SW 1271 (cell line): ENCODE measurements around the gene ZNF462.

Experiments used
- DNase-seq, 2 experiments: peaks; one replicate each; lab custom pipeline; 2025; lab: John Stamatoyannopoulos, UW

ZNF462 gene

DNA sequence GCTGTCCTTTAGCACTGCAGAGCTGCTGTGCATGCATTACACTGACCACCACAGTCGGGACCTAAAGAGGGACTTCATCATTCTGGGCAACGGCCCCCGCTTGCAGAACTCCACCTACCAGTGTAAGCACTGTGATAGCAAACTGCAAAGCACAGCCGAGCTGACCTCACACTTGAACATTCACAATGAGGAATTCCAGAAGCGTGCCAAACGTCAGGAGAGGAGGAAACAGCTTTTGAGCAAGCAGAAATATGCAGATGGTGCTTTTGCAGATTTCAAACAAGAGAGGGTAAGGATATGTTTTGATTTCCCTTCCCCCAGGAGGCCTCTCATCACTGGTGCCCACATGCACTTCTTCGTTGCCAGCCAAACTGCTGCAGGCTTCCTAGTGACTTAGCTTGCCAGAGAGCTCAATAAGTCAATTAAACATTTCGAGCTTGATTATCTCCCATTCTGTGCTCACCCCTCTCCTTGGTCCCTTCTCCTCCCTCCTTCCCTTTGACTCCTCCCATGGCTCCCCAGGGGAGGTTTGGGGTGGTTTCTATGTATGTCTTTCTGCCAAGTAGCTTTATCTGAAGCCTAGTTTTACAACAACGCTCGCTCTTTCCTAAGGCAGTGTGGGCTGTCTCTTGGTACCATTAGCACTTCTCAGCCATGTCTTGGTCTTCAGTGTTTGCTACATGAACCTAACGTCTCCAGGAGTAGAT, 66.7 kb downstream of the ZNF462 start:
- DNase-seq: no peak

DNA sequence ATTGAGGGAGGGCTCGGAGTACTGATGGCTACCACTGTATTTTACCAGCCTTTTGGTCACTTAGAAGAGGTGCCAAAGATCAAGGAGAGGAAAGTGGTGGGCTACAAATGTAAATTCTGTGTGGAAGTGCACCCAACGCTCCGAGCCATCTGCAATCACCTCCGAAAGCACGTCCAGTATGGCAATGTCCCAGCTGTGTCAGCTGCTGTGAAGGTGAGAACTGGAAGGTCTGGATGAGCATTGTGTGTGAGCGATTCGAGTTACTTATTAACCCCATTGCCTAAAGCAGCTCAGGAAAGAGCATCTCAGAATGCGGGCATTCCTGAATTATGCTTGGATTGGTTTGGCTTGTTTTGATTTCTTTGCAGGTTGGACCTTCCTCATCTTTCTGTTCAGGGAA, 67.5 kb downstream of the ZNF462 start:
- DNase-seq: no peak

DNA sequence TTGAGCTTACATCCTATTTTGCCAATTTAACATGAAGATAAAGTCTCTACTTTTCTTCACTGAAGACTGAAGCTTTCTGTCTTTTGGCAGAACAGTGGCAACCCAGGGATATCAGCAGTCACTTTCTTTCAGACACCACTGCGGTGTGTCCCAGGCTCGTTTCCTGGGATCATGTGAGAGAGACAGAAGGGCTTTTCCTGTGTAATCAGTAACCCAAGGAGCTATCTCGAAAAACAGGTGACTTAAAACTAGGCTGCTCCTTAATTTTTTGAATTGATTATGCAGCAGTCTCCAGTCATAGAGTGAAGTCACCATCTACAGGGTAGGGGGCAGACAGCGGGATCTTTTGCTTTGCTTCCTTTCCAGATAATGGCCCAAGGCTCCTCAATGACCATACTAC, 68.5 kb downstream of the ZNF462 start:
- no peak for DNase-seq

DNA sequence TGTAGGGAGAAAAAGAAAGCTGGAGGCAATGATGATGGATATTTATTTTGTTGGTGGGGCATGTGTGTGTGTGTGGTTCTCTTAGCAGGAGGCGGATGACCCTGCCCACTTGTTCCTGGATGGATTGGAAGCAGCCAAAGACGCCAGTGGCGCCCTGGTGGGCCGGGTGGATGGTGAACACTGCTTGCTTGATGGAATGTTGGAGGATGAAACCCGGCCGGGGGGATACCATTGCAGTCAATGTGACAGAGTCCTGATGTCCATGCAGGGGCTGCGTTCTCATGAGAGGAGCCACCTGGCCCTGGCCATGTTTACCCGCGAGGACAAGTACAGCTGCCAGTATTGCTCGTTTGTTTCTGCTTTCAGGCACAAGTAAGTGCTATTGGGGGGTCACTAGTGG, 69.2 kb downstream of the ZNF462 start:
- no peak for DNase-seq

DNA sequence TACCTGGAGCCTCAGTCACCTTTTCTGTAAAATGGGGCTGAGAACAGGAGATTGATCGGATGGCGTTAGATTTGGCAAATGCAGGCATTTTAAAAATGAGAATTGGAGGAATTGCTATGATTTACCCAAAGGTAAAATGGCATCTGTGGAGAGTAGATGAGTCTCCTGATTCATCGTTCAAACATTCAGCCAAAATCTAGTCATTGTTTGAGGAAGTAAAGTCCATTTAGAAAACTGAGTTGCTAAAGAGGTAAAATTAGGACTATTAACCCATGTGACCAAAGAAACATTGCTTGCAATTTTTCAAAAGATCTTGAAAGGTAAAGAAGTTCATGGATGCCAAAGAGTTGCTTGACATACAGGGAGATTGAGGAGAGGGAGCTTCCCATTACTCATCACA, 69.7 kb downstream of the ZNF462 start:
- DNase-seq: no peak

DNA sequence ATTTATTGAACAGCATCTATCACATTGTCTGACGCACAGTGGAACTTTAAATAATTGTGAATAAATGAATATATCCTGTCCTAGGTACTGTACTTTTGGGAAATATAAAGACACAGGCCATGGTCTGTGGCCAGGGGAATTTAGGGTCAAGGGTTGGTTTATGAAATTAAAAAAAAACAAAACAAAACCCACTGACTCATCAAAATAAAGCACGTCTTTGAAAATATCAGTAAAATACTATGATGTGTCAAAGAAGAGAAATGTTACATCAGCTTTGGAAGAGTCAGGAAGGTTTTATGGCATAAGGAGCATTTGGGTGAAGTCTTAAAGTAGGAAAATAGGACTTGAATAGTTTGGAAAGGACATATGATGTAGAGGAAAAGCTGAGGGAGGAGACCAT, 70.5 kb downstream of the ZNF462 start:
- no peak for DNase-seq

DNA sequence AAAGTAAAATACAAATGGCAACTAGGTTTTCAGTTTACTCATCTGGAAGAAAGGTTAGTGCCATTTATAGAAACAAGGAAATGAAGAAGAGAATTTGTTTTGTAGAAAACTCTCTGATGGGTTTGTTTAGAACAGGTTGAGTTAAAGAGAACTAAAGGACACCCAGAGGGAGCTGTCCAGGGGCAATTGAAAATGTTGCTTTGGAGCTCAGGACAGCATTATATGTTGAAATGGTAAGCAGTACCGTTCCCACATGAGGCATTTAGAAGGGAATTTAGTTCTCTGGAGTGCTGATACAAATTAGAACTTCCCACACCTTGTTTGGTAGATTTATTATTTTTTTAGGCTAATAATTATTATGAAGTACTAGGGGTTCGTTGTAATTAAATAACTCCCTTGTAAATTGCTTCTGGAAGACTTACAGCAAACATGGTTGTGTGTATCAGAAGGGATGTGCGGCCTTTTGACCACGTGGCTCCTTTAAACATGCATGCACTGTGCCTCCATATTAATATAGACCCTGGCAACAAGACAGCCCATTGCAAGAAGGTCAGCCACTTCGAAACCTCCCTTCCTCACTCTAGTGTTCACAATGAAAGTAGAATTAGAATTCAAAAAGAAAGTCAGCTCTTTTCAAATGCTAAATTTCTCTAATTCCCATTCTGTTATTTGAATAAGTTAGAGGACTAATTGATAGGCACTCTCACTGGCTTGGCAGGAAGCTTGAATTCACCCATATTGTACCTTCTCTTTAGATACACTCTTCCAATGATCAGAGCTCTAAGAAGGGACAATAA, 71.7 kb downstream of the ZNF462 start:
- no peak for DNase-seq

DNA sequence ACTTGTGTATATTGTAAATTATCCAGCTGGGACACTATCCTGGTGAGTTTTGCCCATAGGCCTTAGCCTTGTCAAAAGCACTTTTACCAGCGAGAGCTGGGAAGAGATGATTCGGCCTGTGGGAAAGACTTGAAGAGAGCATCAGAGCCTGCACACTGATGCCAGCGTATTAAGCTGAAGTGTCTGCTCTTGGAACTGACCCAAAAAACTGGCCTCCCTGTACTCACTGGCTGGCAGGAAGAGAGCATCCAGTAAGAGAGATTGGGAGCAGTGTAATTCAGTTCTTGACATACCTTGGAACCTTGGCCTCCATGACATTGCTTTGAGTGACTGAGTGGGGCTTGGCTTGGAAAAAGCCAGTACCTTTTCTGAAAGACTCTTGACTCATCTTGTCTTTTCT, 73.7 kb downstream of the ZNF462 start:
- DNase-seq: no peak

DNA sequence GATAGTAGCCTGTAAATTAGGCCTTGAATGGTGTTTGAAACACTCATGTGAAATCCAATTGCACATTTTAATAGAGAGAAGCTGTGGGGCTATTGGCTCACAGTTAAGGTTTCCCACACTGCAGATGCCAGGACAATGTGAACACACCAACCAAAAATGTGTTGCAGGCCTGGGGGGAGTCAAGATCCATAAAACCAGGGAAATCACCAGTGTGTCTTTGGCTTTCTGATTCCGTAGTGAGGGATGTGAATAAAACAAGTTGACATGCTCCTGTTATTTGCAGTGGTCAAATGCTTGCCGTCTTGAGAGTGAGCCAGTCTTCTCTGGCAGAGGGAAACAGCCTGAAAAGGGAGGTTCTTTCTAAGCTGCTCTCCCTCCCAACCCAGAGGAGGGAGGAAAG, 79.0 kb downstream of the ZNF462 start:
- no peak for DNase-seq

DNA sequence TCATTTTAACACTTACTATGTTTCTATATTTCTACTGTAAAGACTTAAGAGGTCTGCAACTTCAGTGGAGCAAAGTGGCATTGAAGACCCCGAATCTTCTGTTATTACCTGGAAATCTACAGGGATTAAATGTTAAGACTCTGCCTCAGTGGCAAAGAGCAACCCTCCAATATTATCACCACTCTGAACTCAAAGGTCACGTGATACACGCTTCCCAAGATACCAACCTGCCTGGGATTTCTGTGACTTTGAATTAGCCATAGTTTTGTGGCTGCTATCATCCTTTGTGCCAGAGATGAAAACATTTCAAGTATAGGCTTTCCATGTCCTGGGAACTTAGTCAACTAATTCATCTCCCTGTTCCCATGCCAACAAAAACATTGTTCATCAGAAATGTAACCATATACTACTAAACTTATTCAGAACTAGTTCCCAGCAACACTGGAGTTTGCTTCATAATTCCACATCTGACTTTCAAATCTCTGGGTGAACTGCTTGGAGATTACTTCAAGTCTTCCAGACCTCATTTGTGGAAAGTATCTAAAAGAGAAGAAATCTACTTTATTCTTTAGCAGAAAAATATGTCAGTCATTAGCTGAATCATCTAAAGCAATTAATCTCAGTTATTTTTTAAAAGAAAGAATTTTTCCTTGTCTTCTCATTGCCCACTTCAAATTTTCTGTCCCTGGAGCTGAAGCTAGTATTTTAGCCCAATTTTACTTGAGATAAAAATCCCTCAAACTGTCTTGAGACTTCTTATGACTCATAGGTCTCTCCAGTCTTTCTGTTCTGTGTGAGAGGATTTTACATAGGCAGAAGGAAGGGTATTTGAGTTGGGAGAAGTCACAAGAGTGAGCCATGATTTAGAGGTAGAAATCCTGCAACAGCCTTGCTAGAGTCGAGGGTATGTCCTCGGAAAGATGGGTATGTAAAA, 83.0 kb downstream of the ZNF462 start:
- DNase-seq: no peak

DNA sequence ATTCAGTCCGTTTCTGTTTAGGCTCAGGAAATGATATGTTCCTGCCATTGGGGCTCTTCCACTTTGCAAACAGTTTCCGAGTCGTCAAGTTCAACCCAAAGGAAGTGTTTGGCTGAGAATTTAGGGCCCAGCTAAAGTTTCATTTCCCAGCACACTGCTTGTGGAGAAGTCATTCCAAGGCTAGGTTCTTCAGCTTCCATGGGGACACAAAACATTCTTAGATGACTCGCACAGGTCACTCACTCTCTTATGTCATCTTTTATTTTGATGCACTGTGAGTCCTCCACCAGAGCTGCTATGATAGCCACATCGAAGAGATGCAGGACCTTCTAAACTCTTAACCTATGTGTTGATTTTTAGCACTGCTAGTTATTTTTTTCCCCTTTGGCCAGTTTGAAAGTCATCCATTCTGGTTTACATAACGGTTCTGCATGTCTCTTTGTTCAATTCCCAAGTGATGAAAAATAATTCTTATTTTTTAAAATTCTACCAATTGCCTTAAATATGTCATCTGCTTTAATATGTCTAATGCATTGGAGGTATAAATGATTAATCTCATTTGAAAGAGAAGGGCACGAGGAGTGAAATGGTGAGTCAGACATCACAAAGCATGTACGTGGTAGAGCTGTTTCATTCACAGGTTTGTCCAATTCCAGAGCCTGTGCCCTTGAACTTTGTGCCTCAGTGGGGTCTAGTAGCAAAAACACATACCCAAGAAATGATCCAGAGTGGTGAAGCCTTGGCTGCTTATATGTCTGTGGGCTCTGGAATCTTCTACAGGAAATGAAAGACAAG, 84.3 kb downstream of the ZNF462 start:
- no peak for DNase-seq

DNA sequence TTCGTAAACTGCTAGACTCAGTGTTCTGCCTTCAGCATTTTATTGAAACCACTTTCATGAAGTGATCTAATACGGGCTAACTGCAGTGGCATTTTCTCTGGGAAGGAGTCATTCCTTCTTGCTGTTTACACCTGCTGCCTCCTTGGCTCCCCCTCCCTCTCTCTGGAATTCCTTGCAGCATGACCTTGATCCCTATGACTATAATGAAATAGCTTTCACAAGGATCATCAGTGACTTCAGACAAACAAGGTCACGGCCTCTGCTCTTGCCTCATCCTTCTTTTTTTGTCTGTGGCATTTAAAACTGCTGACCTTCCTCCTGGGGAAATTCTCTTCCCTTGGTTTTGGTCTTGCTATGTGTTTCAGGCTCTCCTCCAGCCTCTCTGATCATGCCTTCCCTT, 90.2 kb downstream of the ZNF462 start:
- DNase-seq: peak; percentile 64 to 72

DNA sequence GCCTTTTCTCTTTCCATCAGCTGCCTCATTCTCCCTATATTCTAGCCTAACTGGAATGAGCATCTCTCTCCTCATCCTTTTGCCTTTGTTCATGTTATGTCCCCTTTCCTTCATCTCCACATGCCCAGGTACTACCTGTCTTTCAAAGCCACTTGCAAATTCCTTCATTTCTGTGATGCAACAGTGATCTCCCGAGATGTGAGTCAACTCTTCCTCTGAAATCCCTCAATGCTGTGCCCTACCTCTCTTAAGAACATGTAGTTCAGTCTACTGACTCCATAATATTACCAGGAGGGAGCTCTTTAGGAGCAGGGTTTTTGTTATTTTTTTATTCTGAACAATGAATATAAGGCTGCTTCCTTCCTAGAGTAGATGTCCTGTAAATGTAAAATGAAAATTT, 91.6 kb downstream of the ZNF462 start:
- no peak for DNase-seq

DNA sequence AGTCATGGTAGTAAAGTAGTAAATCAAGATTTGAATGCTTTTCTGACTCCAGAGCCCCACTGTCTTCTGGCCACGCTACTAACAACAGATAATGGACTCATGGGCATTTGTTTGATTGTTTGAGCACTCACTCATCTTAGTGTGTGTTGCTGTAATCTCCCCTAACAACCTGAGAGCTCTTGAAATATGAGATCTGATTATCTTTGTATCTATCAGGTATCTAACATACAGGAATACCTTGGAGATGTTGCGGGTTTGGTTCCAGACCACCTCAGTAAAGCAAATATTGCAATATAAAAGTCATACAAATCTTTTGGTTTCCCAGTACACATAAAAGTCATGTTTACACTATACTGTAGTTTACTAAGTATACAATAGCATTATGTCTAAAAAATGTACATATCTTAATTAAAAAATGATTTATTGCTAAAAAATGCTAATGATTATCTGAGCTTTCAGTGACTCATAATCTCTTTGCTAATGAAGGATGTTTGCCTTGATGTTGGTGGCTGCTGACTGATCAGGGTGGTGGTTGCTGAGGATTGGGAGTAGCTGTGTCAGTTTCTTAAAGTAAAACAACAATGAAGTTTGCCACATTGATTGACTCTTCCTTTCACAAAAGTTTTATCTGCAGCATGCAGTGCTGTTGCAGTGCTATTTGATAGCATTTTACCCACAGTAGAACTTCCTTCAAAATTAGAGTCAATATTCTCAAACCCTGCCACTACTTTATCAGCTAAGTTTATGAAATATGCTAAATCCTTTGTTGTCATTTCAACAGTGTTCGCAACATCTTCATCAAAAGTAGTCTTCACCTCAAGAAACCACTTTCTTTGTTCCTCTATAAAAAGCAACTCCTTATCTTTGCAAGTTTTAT, 92.2 kb downstream of the ZNF462 start:
- DNase-seq: no peak

DNA sequence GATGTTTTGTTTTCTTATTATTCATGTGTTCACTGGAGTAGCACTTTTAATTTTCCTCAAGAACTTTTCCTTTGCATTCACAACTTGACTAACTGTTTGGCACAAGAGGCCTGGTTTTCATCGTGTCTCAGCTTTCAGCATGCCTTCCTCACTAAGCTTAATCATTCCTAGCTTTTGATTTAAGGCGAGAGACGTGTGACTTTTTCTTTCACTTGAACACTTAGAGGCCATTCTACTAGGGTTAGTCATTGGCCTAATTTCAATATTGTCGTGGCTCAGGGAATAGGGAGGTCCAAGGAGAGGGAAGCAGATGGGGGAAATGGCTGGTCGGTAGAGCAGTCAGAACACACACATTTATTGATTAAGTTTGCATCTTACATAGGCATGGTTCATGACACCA, 94.0 kb downstream of the ZNF462 start:
- DNase-seq: no peak

DNA sequence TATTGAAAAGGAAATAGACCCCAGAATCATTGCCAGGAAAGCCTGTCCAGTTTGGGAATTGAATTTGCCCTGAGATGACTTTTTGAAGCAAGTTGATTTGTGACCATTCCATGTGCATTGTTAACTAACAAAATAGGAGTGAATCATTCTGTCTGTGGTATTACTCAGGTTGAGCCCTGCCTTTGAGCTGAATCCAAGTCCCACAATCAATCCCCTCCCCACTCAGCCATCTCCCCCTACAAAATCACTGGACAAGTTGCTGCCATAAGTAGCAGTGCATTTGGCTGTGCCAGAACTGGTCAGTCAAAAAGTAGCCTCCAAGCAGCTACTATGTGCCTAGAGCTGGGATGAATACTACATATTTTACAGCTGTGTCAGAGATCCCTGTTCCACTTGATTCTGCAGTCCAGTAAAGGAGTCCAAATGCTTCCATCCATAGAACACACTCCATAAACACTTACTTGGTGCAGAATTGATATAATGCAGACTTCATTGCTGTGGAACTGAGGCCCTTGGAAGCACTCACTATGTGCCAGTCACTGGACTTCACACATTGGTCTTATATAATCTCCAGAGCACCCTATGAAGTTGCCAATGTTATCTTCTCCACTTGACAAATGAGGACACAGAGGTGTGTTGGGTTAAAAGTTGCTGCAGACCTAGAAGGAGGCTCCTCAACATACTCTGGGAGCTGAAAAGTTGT, 96.1 kb downstream of the ZNF462 start:
- DNase-seq: no peak

DNA sequence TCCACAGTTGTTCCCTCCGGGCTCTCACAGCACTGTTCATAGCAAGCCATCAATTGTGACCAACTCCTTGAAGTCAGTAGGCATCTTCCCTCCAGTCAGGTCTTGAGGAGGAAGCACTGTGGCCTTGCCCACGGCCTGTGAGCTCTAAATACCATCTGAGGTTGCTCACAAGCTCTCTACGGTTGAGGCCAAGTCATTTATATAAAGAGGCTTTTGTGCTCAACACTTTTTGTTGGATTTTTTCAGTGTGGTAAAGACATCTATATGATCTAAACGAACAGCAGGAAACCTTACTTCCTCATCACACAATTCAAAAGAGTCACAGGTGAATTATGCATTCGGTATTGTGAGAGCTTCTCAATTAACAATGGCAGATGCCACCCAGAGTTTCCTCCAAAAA, 97.3 kb downstream of the ZNF462 start:
- DNase-seq: no peak

DNA sequence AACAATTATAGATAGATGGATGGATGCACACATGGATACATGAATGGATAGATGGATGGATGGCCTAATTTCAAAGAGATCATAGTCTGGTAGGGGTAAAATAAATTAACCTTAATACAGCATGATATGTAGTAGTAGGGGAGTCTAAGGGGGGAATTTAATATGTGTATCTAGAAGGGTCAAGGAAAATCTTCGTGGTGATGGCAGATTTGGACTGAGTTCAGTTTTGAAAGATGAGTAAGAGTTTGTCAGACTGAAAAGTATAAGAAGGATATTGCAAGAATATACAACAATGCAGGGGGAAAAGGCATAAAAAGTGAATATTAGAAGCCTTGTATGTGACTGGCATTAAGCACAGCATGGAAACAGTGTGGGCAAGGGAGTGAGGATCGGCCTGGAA, 98.7 kb downstream of the ZNF462 start:
- DNase-seq: no peak

DNA sequence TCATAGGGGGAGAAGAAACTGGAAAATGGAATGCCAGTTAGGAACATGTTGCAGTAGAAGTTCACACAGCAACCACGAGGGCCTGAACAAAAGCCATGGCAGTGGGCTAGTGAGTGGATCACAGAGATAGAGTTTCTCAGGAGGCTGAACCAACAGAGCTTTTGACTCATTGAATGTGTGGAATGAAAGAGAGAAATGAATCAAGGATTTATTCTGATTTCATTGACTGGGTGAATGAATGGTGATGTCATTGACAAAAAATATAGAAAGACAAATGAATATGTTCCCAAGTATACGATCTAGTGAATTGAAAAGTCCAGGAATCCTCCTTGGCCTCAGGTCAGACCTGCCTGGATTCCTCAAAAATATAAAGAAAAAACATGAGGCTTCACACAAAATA, 99.2 kb downstream of the ZNF462 start:
- no peak for DNase-seq
